ENCODE data around the gene SLC35G3. TPM values are rescaled to one million over a fixed set of nuclear protein-coding genes. Genes with fewer than 3 reads are reported as not detected.

Gene SLC35G3
- polyA plus RNA-seq, 1 donor from 2014 or later: not detected

- Histone ChIP-seq H3F3A (ENCODE audit: insufficient read depth, low read length, poor library complexity, severe bottlenecking) (no peaks in the 10 kb centered on the region), H3K27me3 (ENCODE audit: insufficient read depth, low read depth, low read length) (no peaks in the 10 kb centered on the region), H4K20me1 (ENCODE audit: insufficient read depth) (no peaks in the 10 kb centered on the region), H3K4me3 (ENCODE audit: low read length) (no peak overlapping the region), H3K79me2 (replicated peaks; ENCODE audit: insufficient read depth, low read length) (no peaks in the 10 kb centered on the region), H3K9me2 (ENCODE audit: insufficient read depth, low read length) (no peaks in the 10 kb centered on the region), H3K27ac (ENCODE audit: low read length) (no peak overlapping the region), H3K36me3 (ENCODE audit: insufficient read depth, low read length) (no peaks in the 10 kb centered on the region), H3K4me2 (ENCODE audit: low read length) (no peak overlapping the region), H2AFZ (ENCODE audit: low read depth, low read length) (no peak overlapping the region), H3K9ac (ENCODE audit: low read length) (no peak overlapping the region), H3K9me3 (ENCODE audit: low read length) (no peaks in the 10 kb centered on the region)
- TF ChIP-seq REST (IDR thresholded peaks at IDR 0.05; ENCODE audit: borderline replicate concordance): no peak
- TF ChIP-seq TAF1 (IDR thresholded peaks at IDR 0.05; ENCODE audit: low read depth): no peak
- TF ChIP-seq EP300 (conservative IDR thresholded peaks at IDR 0.05; ENCODE audit: poor library complexity, severe bottlenecking): no peak
- no peak for TF ChIP-seq CTCF (IDR thresholded peaks at IDR 0.05; ENCODE audit: poor library complexity, severe bottlenecking)
These were observed 26.5 kb downstream of the SLC35G3 start for GRCh38 chr17:35167666-35168065.

DNA sequence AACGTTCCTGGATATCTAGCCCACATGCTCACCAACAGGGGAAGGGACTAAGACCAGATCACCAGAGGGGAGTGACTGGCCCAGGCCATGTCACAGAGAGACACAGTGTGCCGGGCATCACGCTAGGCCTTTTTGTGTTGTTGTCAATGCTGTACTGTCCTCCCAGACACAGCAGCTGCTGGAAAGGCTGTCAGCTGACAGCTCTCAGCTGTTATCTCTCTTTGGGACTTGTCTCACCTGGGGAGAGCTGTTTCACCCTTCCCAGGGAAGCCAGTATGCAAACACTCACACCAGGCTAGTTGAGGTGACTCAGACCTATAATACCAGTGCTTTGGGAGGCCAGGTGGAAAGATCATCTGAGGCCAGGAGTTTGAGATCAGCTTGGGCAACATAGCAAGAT, 27.1 kb downstream of the SLC35G3 start:
- H3K9ac ChIP-seq (ENCODE audit: low read length): no peak overlapping the region
- no peaks in the 10 kb centered on the region for H3K27me3 ChIP-seq (ENCODE audit: insufficient read depth, low read depth, low read length)
- H3K79me2 ChIP-seq (replicated peaks; ENCODE audit: insufficient read depth, low read length): no peaks in the 10 kb centered on the region
- H3F3A ChIP-seq (ENCODE audit: insufficient read depth, low read length, poor library complexity, severe bottlenecking): no peaks in the 10 kb centered on the region
- H3K4me3 ChIP-seq (ENCODE audit: low read length): no peak overlapping the region
- H3K27ac ChIP-seq (ENCODE audit: low read length): no peak overlapping the region
- TF ChIP-seq RAD21 (conservative IDR thresholded peaks at IDR 0.05) (no peak), CTCF (IDR thresholded peaks at IDR 0.05; ENCODE audit: poor library complexity, severe bottlenecking) (no peak), SMC3 (conservative IDR thresholded peaks at IDR 0.05; ENCODE audit: poor library complexity) (no peak), EZH2 (IDR thresholded peaks at IDR 0.05; ENCODE audit: borderline replicate concordance, insufficient read depth, low read length, poor library complexity, severe bottlenecking) (no peak), POLR2AphosphoS5 (IDR thresholded peaks at IDR 0.05) (no peak), EP300 (conservative IDR thresholded peaks at IDR 0.05; ENCODE audit: poor library complexity, severe bottlenecking) (no peak), REST (IDR thresholded peaks at IDR 0.05; ENCODE audit: borderline replicate concordance) (no peak), TAF1 (IDR thresholded peaks at IDR 0.05; ENCODE audit: low read depth) (no peak), MXI1 (conservative IDR thresholded peaks at IDR 0.05; ENCODE audit: poor library complexity, severe bottlenecking) (no peak)
- H2AFZ ChIP-seq (ENCODE audit: low read depth, low read length): no peak overlapping the region
- H3K9me3 ChIP-seq (ENCODE audit: low read length): no peaks in the 10 kb centered on the region
- no peaks in the 10 kb centered on the region for H3K9me2 ChIP-seq (ENCODE audit: insufficient read depth, low read length)
- no peaks in the 10 kb centered on the region for H3K36me3 ChIP-seq (ENCODE audit: insufficient read depth, low read length)
- H3K4me2 ChIP-seq (ENCODE audit: low read length): no peak overlapping the region
- no peaks in the 10 kb centered on the region for H4K20me1 ChIP-seq (ENCODE audit: insufficient read depth)

Measured in neural cell (in vitro differentiated cells).